Body of pancreas (tissue), 4 donors: ENCODE data around the gene COL18A1. TPM values are rescaled to one million over a fixed set of nuclear protein-coding genes. Genes with fewer than 3 reads are reported as not detected.

Experiments used
- ATAC-seq: fragments of 150-250 bp; one replicate; pipeline ENCODE4 v1.9.1; 2016
- DNase-seq, 4 donors: peaks; one replicate each; pipeline ENCODE4 v3.0.0-alpha.2; 2019
- H3K27ac ChIP-seq, 4 donors: fragments of 200-600 bp; sonication (generic); 1 replicate in 3 of 4; 2 replicates in 1 of 4; pipeline versions ENCODE4 v1.5.1 to v1.6.1; 2016 to 2019; ENCODE audit warnings: mild to moderate bottlenecking in 1 of 4, mixed read lengths in 1 of 4, moderate library complexity in 1 of 4
- H3K27me3 ChIP-seq, 2 donors: fragments of 200-600 bp; sonication (generic); one replicate each; pipeline ENCODE4 v1.6.0; 2016; ENCODE audit warnings: mild to moderate bottlenecking in 1 of 2
- H3K36me3 ChIP-seq, 2 donors: fragments of 200-600 bp; sonication (generic); replicated peaks in 1 of 2; 2 replicates each; pipeline ENCODE4 v1.5.1; 2016; ENCODE audit warnings: low read depth in 2 of 2; ENCODE audit not compliant: insufficient read depth in 1 of 2
- H3K4me1 ChIP-seq: fragments of 200-600 bp; sonication (generic); one replicate; pipeline ENCODE4 v1.6.0; 2016
- H3K4me3 ChIP-seq, 2 donors: fragments of 200-600 bp; sonication (generic); 1 replicate in 1 of 2; 2 replicates in 1 of 2; pipeline ENCODE4 v1.5.1; 2016 to 2019
- H3K9me3 ChIP-seq, 3 donors: fragments of 200-600 bp; sonication (generic); 1 replicate in 2 of 3; 2 replicates in 1 of 3; pipeline ENCODE4 v1.5.1; 2016
- CTCF ChIP-seq, 7 experiments: fragments of 450-650 bp in 4 of 7; fragments of 200-600 bp in 3 of 7; sonication (generic) in 3 of 7; IDR thresholded peaks; one replicate each; pipeline ENCODE4 v1.5.1; 2016 to 2019; ENCODE audit warnings: antibody characterized with exemption in 7 of 7
- POLR2A ChIP-seq, 3 donors: fragments of 450-650 bp; IDR thresholded peaks; one replicate each; pipeline ENCODE4 v1.6.1; 2016; ENCODE audit warnings: antibody characterized with exemption in 3 of 3, mild to moderate bottlenecking in 2 of 3
- WGBS, 2 donors: methylation state at CpG; one replicate each; pipeline ENCODE4 v1.1.5; 2017; 5-methylcytosine and 5-hydroxymethylcytosine counted together
- intact Hi-C: fragments of 100-400 bp; cut with DNase I; formaldehyde crosslinking; loops from one replicate; pipeline ENCODE4 v1.15.1; 2023
- total RNA-seq, 2 donors: library from RNA; depleted of rRNA; stranded (reverse); fragments of >200 nt; gene quantifications; one replicate each; pipeline ENCODE4 v1.1.0, GENCODE V29; 2016

The COL18A1 gene
- total RNA-seq, 2 donors from 2014 or later: 108 to 284 TPM

GRCh38 chr21:45467221-45467779 lies 62.3 kb downstream of the COL18A1 start:
- DNase-seq: no peak
- Histone ChIP-seq H3K36me3 (no peaks in the 10 kb centered on the region), H3K27me3 (no peaks in the 10 kb centered on the region), H3K9me3 (no peaks in the 10 kb centered on the region), H3K4me1 (peaks cover 36% of the 10 kb centered on the region), H3K4me3 (no peak overlapping the region), H3K27ac (no peak overlapping the region)
- 78 to 80% methylated on average over 1 to 23 of the region's 25 CpGs for WGBS, 2 donors
- TF ChIP-seq CTCF (IDR thresholded peaks at IDR 0.05) (no peak), POLR2A (IDR thresholded peaks at IDR 0.05) (no peak)
- no peak for ATAC-seq
- intact Hi-C loops: no loop called here

GRCh38 chr21:45468051-45468970 lies 63.3 kb downstream of the COL18A1 start:
- no peak for TF ChIP-seq POLR2A (IDR thresholded peaks at IDR 0.05)
- no peak for TF ChIP-seq CTCF (IDR thresholded peaks at IDR 0.05)
- Histone ChIP-seq H3K4me1 (peaks cover 44% of the 10 kb centered on the region), H3K4me3 (no peak overlapping the region), H3K9me3 (no peaks in the 10 kb centered on the region), H3K27me3 (no peaks in the 10 kb centered on the region), H3K27ac (peak overlapping the region in 3 of 4 donors; percentile 54 to 70 (median 62)), H3K36me3 (no peaks in the 10 kb centered on the region)
- intact Hi-C loops: no loop called here
- no peak for ATAC-seq
- DNase-seq: no peak
- 86 to 90% methylated on average over 14 to 40 of the region's 45 CpGs for WGBS, 2 donors

GRCh38 chr21:45468971-45469272 lies 64.0 kb downstream of the COL18A1 start:
- Histone ChIP-seq H3K4me3 (no peak overlapping the region), H3K27me3 (no peaks in the 10 kb centered on the region), H3K4me1 (peaks cover 44% of the 10 kb centered on the region), H3K9me3 (no peaks in the 10 kb centered on the region), H3K36me3 (no peaks in the 10 kb centered on the region), H3K27ac (peak overlapping the region in 3 of 4 donors; percentile 54 to 70 (median 62))
- WGBS, 2 donors: 80 to 88% methylated on average over 12 to 14 of the region's 14 CpGs
- intact Hi-C loops: no loop called here
- TF ChIP-seq CTCF (IDR thresholded peaks at IDR 0.05): no peak
- no peak for TF ChIP-seq POLR2A (IDR thresholded peaks at IDR 0.05)
- DNase-seq: no peak
- ATAC-seq: no peak

- peak overlapping the region in 3 of 4 donors; percentile 54 to 70 (median 62) for H3K27ac ChIP-seq
- no peaks in the 10 kb centered on the region for H3K27me3 ChIP-seq
- WGBS, 2 donors: 51 to 60% methylated on average over 18 to 24 of the region's 24 CpGs
- H3K4me1 ChIP-seq: peaks cover 44% of the 10 kb centered on the region
- no peak for TF ChIP-seq POLR2A (IDR thresholded peaks at IDR 0.05)
- TF ChIP-seq CTCF (IDR thresholded peaks at IDR 0.05): no peak
- intact Hi-C loops: no loop called here
- DNase-seq (peak in 2 of 4 donors; percentile 33 to 40), ATAC-seq (peak; percentile 49)
- H3K36me3 ChIP-seq: no peaks in the 10 kb centered on the region
- H3K9me3 ChIP-seq: no peaks in the 10 kb centered on the region
- H3K4me3 ChIP-seq: no peak overlapping the region
Observed at GRCh38 chr21:45469273-45470086, 64.5 kb downstream of the COL18A1 start.
